ENCODE results near the gene LYSMD1.
A peak's percentile ranks its signal among the peaks of the same experiment; 100 is the strongest.
"Not testable (repeated sequence)": the region's sequence is repeated elsewhere in the genome, so short reads cannot be mapped to it uniquely, and the experiment has no call there.

The LYSMD1 gene

DNA sequence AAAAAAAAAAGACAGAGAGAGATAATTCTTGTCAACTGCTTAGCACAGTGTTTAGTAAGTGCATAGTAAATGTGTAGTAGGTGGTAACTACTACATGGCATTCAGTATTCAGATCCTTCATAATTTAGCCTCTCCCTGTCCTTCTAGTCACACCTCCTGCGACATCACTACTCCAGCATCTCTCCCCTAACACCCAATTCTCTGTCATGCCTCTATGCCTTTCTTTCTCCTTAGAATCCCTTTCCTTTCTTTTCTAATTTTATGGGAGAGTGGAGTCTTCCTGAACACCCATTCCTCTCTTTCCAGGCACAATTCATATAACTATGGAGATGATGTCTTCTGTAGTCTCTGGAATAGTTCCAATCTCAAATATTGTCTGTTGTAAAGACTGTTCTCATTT lies 28.2 kb upstream of the LYSMD1 start:
- Histone ChIP-seq H3K9ac (ENCODE audit: low read length) (no peak overlapping the region), H3K4me3 (ENCODE audit: low read length) (no peak overlapping the region), H3K27me3 (ENCODE audit: control insufficient read depth, insufficient read depth, low read length) (no peaks in the 10 kb centered on the region), H3K9me3 (ENCODE audit: control insufficient read depth, low read length) (no peaks in the 10 kb centered on the region), H3K36me3 (ENCODE audit: control insufficient read depth, insufficient read depth, low read length) (no peaks in the 10 kb centered on the region), H3K4me1 (ENCODE audit: control insufficient read depth, insufficient read depth, low read length) (peaks cover 16% of the 10 kb centered on the region)

DNA sequence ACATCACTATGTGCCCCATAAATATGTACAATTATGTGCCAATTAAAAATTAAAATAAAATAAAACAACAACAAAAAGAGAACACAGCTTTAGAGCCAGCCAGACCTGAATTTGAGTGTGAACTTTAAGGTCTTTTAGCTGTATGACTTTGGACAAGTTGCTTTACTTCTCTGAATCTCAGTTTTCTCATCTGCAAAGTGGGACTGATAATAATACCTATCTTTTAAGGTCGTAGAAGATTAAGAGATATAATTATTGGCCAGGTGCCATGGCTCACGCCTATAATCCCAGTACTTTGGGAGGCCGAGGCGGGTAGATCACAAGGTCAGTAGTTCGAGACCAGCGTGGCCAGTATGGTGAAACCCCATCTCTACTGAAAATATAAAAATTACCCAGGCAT lies 27.6 kb upstream of the LYSMD1 start:
- H3K9ac ChIP-seq (ENCODE audit: low read length): no peak overlapping the region
- no peak overlapping the region for H3K4me3 ChIP-seq (ENCODE audit: low read length)
- H3K36me3 ChIP-seq (ENCODE audit: control insufficient read depth, insufficient read depth, low read length): no peaks in the 10 kb centered on the region
- no peaks in the 10 kb centered on the region for H3K9me3 ChIP-seq (ENCODE audit: control insufficient read depth, low read length)
- peaks cover 17% of the 10 kb centered on the region for H3K4me1 ChIP-seq (ENCODE audit: control insufficient read depth, insufficient read depth, low read length)
- no peaks in the 10 kb centered on the region for H3K27me3 ChIP-seq (ENCODE audit: control insufficient read depth, insufficient read depth, low read length)

DNA sequence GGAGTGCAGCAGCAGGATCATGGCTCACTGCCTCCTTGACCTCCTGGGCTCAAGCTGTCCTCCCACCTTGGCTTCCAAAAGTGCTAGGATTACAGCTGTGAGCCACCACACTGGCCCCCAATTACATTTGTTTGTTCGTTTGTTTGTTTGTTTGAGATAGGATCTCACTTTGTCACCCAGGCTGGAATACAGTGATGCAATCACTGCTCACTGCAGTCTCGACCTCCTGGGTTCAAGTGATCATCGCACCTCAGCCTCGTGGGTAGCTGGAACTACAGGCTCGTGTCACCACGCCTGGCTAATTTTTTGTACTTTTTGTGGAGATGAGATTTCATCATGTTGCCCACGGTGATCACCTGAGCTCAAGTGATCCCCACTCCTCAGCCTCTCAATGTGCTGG lies 26.3 kb upstream of the LYSMD1 start:
- no peaks in the 10 kb centered on the region for H3K9me3 ChIP-seq (ENCODE audit: control insufficient read depth, low read length)
- no peak overlapping the region for H3K4me3 ChIP-seq (ENCODE audit: low read length)
- no peak overlapping the region for H3K9ac ChIP-seq (ENCODE audit: low read length)
- no peaks in the 10 kb centered on the region for H3K36me3 ChIP-seq (ENCODE audit: control insufficient read depth, insufficient read depth, low read length)
- H3K4me1 ChIP-seq (ENCODE audit: control insufficient read depth, insufficient read depth, low read length): peaks cover 10% of the 10 kb centered on the region
- H3K27me3 ChIP-seq (ENCODE audit: control insufficient read depth, insufficient read depth, low read length): no peaks in the 10 kb centered on the region

DNA sequence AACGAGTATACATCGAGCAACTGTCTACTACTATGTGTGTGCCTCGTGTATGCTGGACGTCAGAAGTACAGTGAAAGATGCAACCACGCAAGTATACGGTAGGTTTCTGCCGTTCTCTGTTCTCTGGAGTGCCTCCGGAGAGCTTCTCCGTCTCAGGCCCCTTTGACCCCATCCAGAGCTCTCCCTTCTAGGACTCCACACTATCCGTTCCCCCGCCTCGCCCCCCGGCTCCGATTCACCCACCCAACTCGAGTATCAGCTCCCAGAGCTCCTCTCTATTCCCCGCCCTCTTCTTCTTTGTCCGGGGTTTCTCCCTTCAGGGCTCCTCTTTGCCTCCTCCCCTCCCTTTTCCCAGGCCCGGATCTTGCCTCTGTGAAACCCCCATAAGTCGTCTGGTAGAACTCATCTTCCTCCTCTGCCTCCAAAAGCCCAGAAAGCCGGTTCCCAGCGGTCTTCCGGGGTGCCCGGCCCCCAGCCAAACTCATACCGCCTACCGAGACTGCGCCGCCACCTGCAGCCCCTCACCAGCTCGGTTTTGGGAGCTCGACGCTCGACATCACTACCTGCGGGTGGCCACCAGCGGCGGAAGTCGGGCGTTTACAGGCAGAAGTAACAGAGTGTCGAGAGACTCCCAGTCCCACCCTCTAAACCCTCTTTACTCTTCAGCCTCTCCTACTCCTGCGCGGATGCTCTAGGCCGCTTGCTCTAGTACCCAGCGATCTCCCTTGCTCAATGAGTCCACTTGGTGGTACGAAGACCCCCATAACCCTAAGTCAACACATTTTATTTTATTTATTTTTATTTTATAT lies 24.1 kb upstream of the LYSMD1 start, which contains the start of gene VPS72:
VPS72 (minus strand) TSS at position 561 of the 809 bp plus-strand sequence; CDS start at position 485, 76 bp downstream.
- Histone ChIP-seq H3K9ac (ENCODE audit: low read length) (peak within 1 kb of the TSS; percentile 97), H3K4me1 (ENCODE audit: control insufficient read depth, insufficient read depth, low read length) (peaks cover 6% of the 10 kb centered on the region), H3K4me3 (ENCODE audit: low read length) (peak within 1 kb of the TSS; percentile 91), H3K27me3 (ENCODE audit: control insufficient read depth, insufficient read depth, low read length) (no peaks in the 10 kb centered on the region), H3K9me3 (ENCODE audit: control insufficient read depth, low read length) (no peaks in the 10 kb centered on the region), H3K36me3 (ENCODE audit: control insufficient read depth, insufficient read depth, low read length) (no peaks in the 10 kb centered on the region)

DNA sequence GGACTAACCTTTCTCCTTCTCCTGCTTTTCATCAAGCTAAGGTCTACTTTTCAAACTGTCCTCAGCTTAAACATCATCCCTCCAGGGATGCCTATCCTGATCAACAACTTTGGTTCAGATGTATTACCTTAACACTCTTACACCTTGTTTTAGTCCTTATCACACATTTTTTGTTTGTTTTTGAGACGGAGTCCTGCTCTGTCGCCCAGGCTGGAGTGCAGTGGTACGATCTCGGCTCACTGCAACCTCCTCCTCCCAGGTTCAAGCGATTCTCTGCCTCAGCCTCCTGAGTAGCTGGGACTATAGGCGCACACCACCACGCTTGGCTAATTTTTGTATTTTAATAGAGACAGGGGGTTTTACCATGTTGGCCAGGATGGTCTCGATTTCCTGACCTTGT lies 23.0 kb upstream of the LYSMD1 start:
- not testable (repeated sequence) for H3K4me1 ChIP-seq (ENCODE audit: control insufficient read depth, insufficient read depth, low read length); H3K4me3 ChIP-seq (ENCODE audit: low read length); H3K9me3 ChIP-seq (ENCODE audit: control insufficient read depth, low read length); H3K27me3 ChIP-seq (ENCODE audit: control insufficient read depth, insufficient read depth, low read length); H3K36me3 ChIP-seq (ENCODE audit: control insufficient read depth, insufficient read depth, low read length)
- peak overlapping the region; percentile 97 for H3K9ac ChIP-seq (ENCODE audit: low read length)

DNA sequence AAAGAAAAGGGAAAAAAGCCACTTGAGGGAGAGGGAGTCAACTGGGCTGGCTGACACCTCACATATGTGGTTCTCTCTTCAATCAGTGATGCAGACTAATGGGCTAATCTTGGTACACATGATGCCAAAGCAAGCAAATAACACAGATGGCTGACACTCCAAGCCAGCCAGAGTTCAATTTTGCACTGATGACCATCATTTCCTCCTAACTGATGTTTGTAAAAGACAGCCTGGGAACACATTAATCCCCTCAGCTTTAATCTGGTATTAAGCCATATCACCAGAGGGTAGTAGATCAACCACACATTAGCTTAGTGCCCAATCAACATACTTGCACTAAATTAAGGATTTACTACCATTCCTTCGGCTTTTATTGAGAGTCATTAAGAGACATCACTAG lies 21.5 kb upstream of the LYSMD1 start:
- Histone ChIP-seq H3K36me3 (ENCODE audit: control insufficient read depth, insufficient read depth, low read length) (peaks cover 9% of the 10 kb centered on the region), H3K4me1 (ENCODE audit: control insufficient read depth, insufficient read depth, low read length) (peaks cover 6% of the 10 kb centered on the region), H3K9ac (ENCODE audit: low read length) (no peak overlapping the region), H3K9me3 (ENCODE audit: control insufficient read depth, low read length) (no peaks in the 10 kb centered on the region), H3K27me3 (ENCODE audit: control insufficient read depth, insufficient read depth, low read length) (no peaks in the 10 kb centered on the region), H3K4me3 (ENCODE audit: low read length) (no peak overlapping the region)

DNA sequence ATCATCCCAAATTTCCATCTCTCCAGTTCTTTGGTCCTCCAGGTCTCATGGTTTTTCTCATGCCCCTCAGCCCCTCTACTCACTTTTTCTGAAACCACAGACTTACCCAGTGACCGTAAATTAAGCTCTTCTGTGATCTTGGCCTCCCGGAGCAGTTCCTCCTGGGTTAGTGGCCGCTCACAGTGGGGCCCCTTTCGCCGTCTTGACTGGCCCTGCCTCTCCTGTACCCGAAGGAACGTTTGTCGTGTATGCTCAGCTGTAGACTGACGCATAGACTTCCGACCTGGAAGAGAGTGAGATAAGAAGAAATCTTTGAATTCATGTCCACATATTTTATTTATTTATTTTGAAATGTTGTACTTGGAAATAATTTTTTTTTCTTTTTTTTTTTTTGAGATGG lies 18.5 kb upstream of the LYSMD1 start:
- no peaks in the 10 kb centered on the region for H3K9me3 ChIP-seq (ENCODE audit: control insufficient read depth, low read length)
- H3K27me3 ChIP-seq (ENCODE audit: control insufficient read depth, insufficient read depth, low read length): no peaks in the 10 kb centered on the region
- H3K4me1 ChIP-seq (ENCODE audit: control insufficient read depth, insufficient read depth, low read length): peaks cover 4% of the 10 kb centered on the region
- no peak overlapping the region for H3K9ac ChIP-seq (ENCODE audit: low read length)
- peaks cover 9% of the 10 kb centered on the region for H3K36me3 ChIP-seq (ENCODE audit: control insufficient read depth, insufficient read depth, low read length)
- H3K4me3 ChIP-seq (ENCODE audit: low read length): no peak overlapping the region

DNA sequence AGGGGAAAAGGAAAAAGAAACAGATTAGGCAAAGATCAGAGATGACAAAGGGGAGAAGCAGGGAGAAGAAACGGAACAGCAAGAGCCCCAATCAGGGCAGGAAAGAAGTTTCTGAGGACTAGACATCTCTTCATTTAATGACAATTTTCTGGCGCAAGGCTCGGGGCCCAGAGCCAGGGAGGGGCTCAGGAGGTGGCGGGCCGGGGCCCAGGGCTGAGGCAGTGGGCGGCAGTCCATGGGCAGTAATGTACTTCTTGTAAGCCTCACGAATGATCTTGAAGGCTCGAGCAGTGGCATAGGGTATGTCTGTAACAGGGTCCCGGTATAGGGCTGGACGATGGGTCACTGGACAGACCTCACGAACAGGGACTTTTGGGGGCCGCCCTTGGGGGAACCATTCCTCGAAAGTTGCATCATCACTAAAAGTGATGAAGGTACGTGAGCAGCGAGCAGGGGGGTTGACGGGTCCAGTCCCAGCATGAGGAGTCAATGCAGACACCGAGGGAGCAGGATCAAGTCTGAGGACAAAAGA lies 10.9 kb upstream of the LYSMD1 start:
- Histone ChIP-seq H3K9me3 (ENCODE audit: control insufficient read depth, low read length) (no peaks in the 10 kb centered on the region), H3K9ac (ENCODE audit: low read length) (no peak overlapping the region), H3K27me3 (ENCODE audit: control insufficient read depth, insufficient read depth, low read length) (no peaks in the 10 kb centered on the region), H3K4me1 (ENCODE audit: control insufficient read depth, insufficient read depth, low read length) (no peaks in the 10 kb centered on the region), H3K4me3 (ENCODE audit: low read length) (no peak overlapping the region), H3K36me3 (ENCODE audit: control insufficient read depth, insufficient read depth, low read length) (peaks cover 6% of the 10 kb centered on the region)

DNA sequence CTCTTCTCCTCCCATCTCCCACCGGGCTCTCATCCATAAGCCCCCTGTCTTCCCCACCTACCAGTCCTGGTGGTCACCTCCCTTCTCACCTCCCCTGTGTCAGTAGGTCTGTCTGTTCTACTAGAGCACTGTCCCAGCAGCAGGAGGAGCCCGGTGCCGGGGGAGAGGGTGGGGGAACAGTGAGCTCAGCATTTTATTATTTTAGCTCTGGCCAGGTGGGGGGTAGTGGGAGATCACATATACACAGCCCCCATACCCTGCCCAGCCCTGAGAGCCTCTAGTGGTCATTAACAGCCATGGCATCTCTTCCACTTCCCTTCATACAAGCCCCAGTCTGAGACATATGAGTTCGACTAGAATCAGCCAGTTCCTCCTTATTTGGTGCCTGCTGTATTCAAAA lies 10.2 kb upstream of the LYSMD1 start, which contains the start of gene TMOD4:
TMOD4 (minus strand) TSS at position 119 of the 400 bp plus-strand sequence. CDS start 1,106 bp downstream, outside the sequence.
- Histone ChIP-seq H3K36me3 (ENCODE audit: control insufficient read depth, insufficient read depth, low read length) (peaks cover 6% of the 10 kb centered on the region), H3K9ac (ENCODE audit: low read length) (no peak within 1 kb of the TSS), H3K27me3 (ENCODE audit: control insufficient read depth, insufficient read depth, low read length) (no peaks in the 10 kb centered on the region), H3K9me3 (ENCODE audit: control insufficient read depth, low read length) (no peaks in the 10 kb centered on the region), H3K4me1 (ENCODE audit: control insufficient read depth, insufficient read depth, low read length) (no peaks in the 10 kb centered on the region), H3K4me3 (ENCODE audit: low read length) (no peak within 1 kb of the TSS)

DNA sequence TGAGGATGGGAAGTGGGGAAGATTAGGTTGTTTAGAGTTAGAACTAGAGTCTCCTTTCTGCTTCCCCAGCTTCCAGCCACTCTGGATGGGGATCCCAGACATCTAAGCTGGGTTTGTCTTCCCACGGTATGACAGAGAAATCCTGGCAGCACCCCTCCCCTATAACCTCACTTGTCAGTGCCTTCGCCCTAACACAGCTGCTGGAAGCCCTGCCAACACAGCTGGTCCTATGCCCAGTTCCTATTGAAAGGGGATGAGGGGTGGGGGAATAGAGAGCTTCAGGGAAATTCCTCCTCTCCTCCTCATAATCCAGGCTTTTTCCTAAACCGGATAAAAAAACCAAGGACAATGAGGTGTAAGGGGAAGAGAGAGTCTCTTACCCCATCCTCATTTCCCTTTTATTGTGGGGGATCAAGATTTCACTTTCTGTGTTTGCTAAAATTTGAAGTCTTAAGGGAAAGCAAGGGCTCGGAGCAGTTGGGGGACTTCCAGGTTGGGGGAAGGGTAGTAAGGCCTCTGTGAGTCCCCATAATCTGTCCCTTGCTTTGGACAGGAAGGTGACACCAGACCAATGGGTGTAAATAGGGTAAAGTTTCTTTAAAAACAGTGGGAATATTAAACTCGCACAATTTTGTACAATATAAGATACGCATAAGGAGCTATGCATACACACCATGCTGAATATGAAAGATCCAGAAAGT lies 9.5 kb upstream of the LYSMD1 start:
- H3K36me3 ChIP-seq (ENCODE audit: control insufficient read depth, insufficient read depth, low read length): peaks cover 6% of the 10 kb centered on the region
- no peak overlapping the region for H3K4me3 ChIP-seq (ENCODE audit: low read length)
- H3K9ac ChIP-seq (ENCODE audit: low read length): no peak overlapping the region
- no peaks in the 10 kb centered on the region for H3K27me3 ChIP-seq (ENCODE audit: control insufficient read depth, insufficient read depth, low read length)
- no peaks in the 10 kb centered on the region for H3K4me1 ChIP-seq (ENCODE audit: control insufficient read depth, insufficient read depth, low read length)
- no peaks in the 10 kb centered on the region for H3K9me3 ChIP-seq (ENCODE audit: control insufficient read depth, low read length)

DNA sequence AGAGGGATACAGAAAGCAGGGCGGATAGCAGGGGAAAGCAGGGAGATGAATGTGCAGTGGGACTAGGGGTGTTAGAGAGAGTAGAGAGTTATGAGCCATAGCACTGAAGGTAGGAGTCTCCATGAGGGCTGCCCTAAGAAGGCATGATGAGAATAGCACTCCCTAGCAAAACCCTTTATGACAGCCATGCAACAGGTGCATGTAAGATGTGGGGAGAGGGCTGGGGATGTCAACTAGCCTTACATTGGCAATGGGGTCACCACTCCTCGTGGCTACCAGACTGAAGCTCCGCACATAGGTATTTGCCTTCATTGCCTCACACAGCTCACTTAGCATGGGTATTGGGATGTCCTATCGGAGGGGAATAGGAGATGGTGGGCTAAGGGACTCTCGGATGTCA lies 5.5 kb upstream of the LYSMD1 start:
- Histone ChIP-seq H3K4me1 (ENCODE audit: control insufficient read depth, insufficient read depth, low read length) (no peaks in the 10 kb centered on the region), H3K36me3 (ENCODE audit: control insufficient read depth, insufficient read depth, low read length) (peaks cover 5% of the 10 kb centered on the region)

DNA sequence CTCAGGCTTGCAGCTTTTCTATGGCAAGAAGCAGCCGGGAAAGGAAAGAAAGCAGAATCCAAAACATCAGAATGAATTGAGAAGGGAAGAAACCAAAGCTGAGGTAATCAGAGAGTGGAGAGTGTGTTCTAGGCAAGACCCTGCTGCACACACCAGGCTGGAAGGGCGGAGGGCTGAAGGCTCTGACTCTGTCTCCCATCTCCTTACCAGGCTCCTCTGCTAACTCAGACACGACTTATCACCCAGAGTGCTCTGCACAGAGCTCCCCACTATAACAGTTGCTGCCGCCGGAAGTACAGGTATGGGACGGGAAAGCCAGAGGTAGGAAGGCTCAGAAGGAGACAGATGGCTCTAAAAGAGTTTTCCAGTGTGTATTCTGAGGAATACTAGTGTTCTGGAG lies 1.4 kb upstream of the LYSMD1 start:
- Histone ChIP-seq H3K4me1 (ENCODE audit: control insufficient read depth, insufficient read depth, low read length) (peaks cover 11% of the 10 kb centered on the region), H3K27me3 (ENCODE audit: control insufficient read depth, insufficient read depth, low read length) (no peaks in the 10 kb centered on the region), H3K9me3 (ENCODE audit: control insufficient read depth, low read length) (no peaks in the 10 kb centered on the region), H3K9ac (ENCODE audit: low read length) (peak overlapping the region; percentile 81), H3K4me3 (ENCODE audit: low read length) (no peak overlapping the region), H3K36me3 (ENCODE audit: control insufficient read depth, insufficient read depth, low read length) (peaks cover 5% of the 10 kb centered on the region)

More for the DNA sequence above, 5.5 kb upstream of the LYSMD1 start:
- Histone ChIP-seq H3K9me3 (ENCODE audit: control insufficient read depth, low read length) (no peaks in the 10 kb centered on the region), H3K9ac (ENCODE audit: low read length) (no peak overlapping the region), H3K4me3 (ENCODE audit: low read length) (no peak overlapping the region), H3K27me3 (ENCODE audit: control insufficient read depth, insufficient read depth, low read length) (no peaks in the 10 kb centered on the region)

Data from mucosa of stomach (tissue), 1 donor.